HL-60 (cell line): ENCODE results near the gene MACROD2.

Experiments used
- DNase-seq, 2 experiments: peaks; one replicate each; pipeline ENCODE4 v3.0.0-alpha.2; 2010 to 2020; ENCODE audit warnings: low read depth in 1 of 2, low spot score in 1 of 2
- H3K27ac ChIP-seq: fragments of 250-450 bp; sonication (Bioruptor Pico); replicated peaks from 2 replicates; pipeline ENCODE4 v1.5.1; 2020; ENCODE audit warnings: mild to moderate bottlenecking, moderate library complexity
- H3K27me3 ChIP-seq: fragments of 250-450 bp; sonication (Bioruptor Pico); 2 replicates; pipeline ENCODE4 v1.5.1; 2021; ENCODE audit warnings: mild to moderate bottlenecking, moderate library complexity; ENCODE audit not compliant: insufficient read depth, poor library complexity, severe bottlenecking
- H3K4me3 ChIP-seq: replicated peaks from 2 replicates; pipeline ENCODE4 v1.5.1; 2011; ENCODE audit warnings: mild to moderate bottlenecking, control low read depth, low read length; ENCODE audit not compliant: insufficient read depth
- CTCF ChIP-seq: IDR thresholded peaks from one replicate; pipeline ENCODE4 v1.5.1; 2011; ENCODE audit warnings: low read length, control low read depth, inconsistent platforms; ENCODE audit not compliant: insufficient read depth
- GABPA ChIP-seq: IDR thresholded peaks from 2 replicates; pipeline ENCODE4 v1.6.1; 2012; ENCODE audit warnings: low read depth
- POLR2AphosphoS5 ChIP-seq: IDR thresholded peaks from 2 replicates; pipeline ENCODE4 v1.6.1; 2012; ENCODE audit warnings: low read depth
- REST ChIP-seq: IDR thresholded peaks from 2 replicates; pipeline ENCODE4 v1.6.1; 2012; ENCODE audit warnings: low read depth; ENCODE audit not compliant: insufficient replicate concordance
- SPI1 ChIP-seq: IDR thresholded peaks from 2 replicates; pipeline ENCODE4 v1.6.1; 2012; ENCODE audit warnings: low read depth, mild to moderate bottlenecking, borderline replicate concordance

The MACROD2 gene

GRCh38 chr20:16001286-16001685 lies 2006.0 kb downstream of the MACROD2 start:
- no peak overlapping the region for H3K4me3 ChIP-seq
- no peak for DNase-seq
- TF ChIP-seq GABPA (no peak), REST (no peak), CTCF (no peak), SPI1 (no peak), POLR2AphosphoS5 (no peak)

GRCh38 chr20:16003310-16003709 lies 2008.0 kb downstream of the MACROD2 start:
- H3K27me3 ChIP-seq = no peaks in the 10 kb centered on the region
- no peak overlapping the region for H3K4me3 ChIP-seq
- H3K27ac ChIP-seq = no peak overlapping the region
- DNase-seq = no peak
- TF ChIP-seq REST (no peak), POLR2AphosphoS5 (no peak), SPI1 (no peak), CTCF (no peak), GABPA (no peak)

More at GRCh38 chr20:16001286-16001685, 2006.0 kb downstream of the MACROD2 start:
- no peaks in the 10 kb centered on the region for H3K27me3 ChIP-seq
- H3K27ac ChIP-seq = no peak overlapping the region

GRCh38 chr20:16004108-16004854 lies 2009.0 kb downstream of the MACROD2 start:
- no peak for DNase-seq
- no peak overlapping the region for H3K4me3 ChIP-seq
- TF ChIP-seq REST (no peak), SPI1 (no peak), CTCF (no peak), GABPA (no peak), POLR2AphosphoS5 (no peak)
- no peak overlapping the region for H3K27ac ChIP-seq
- H3K27me3 ChIP-seq = no peaks in the 10 kb centered on the region
